ENCODE data around the gene UGCG. TPM values are rescaled to one million over a fixed set of nuclear protein-coding genes. Genes with fewer than 3 reads are reported as not detected.

UGCG gene
- total and polyA plus RNA-seq, 9 of the 15 experiments (the other 6 are each of a cell fraction or from before 2014, with no cell fraction given), result 20.0 to 40.3 (median 29.2) TPM

DNA sequence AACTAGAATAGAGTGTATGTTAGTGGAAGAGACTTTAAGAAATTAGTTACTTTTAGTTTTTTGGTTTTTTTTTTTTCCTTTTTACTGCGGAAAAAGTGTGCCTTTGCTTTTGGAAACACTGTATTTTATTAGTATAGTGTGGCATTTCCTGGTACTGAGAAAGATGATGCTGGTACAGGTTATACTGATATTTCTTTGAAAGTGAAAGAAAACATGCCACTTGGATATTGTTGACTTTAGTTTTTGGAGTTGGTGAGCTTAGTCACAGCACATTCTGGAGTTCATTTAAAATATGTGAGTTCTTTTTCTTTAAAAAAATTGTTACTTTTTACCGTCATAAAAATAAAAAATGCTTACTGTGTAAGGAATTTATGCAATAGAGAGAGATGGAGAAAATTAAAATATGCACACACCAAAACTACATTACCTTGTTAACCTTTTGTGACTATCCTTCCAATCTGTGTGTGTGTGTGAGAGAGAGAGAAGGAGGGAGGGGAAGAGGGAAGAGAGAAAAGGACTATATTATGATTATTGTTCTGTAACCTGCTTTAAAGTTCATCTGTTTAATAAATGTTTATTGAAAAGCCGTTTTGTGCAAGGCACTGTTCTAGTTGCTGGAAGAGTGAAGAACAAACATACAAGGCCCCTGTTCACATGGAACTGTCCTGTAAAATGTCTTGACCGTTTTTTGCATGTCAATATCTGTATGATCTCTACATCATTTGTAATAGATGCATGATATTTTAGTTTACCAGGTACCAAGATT, 1.9 kb downstream of the UGCG start:
- Histone ChIP-seq H3K27ac (ENCODE audit: extremely low read depth, low read depth, low read length) (peak overlapping the region; percentile 80), H3K9ac (ENCODE audit: insufficient read depth in 1 of 2, low read depth in 2 of 2, low read length in 2 of 2) (peak overlapping the region in 1 of 2 experiments; percentile 82; a peak in 3 of 4 replicates), H3K4me2 (ENCODE audit: insufficient read depth, low read length) (peak overlapping the region; percentile 72), H3K9me1 (ENCODE audit: control insufficient read depth, insufficient read depth, low read length) (no peaks in the 10 kb centered on the region), H4K20me1 (replicated peaks; ENCODE audit: control insufficient read depth, insufficient read depth, low read length) (no peaks in the 10 kb centered on the region), H3K27me3 (ENCODE audit: control insufficient read depth in 2 of 2, insufficient read depth in 2 of 2, low read length in 2 of 2) (no peaks in the 10 kb centered on the region), H2AFZ (ENCODE audit: low read depth, low read length) (no peak overlapping the region), H3K4me1 (replicated peaks in 1 of 2; ENCODE audit: control insufficient read depth in 2 of 2, insufficient read depth in 2 of 2, low read length in 2 of 2) (peaks cover 24 to 25% of the 10 kb centered on the region in 2 experiments; a peak in 4 of 5 replicates), H3K79me2 (ENCODE audit: control insufficient read depth, insufficient read depth, low read length) (peaks cover 73% of the 10 kb centered on the region), H3K36me3 (ENCODE audit: control insufficient read depth, insufficient read depth, low read length) (no peaks in the 10 kb centered on the region; the same call in 2 of the 3 replicates), H3K9me3 (replicated peaks; ENCODE audit: control insufficient read depth, insufficient read depth, low read depth, low read length) (no peaks in the 10 kb centered on the region; the same call in 1 of the 2 replicates), H3K4me3 (peak overlapping the region; percentile 78)
- TF ChIP-seq CEBPB (tag; IDR thresholded peaks at IDR 0.05) (no peak), PTTG1 (tag; IDR thresholded peaks at IDR 0.05; ENCODE audit: low read depth) (0 out of 2 replicates have a peak, but pooled peaks have one; percentile 27)
- BruUV-seq (replicated peaks), result no TSS peak
- ChIA-PET CTCF (ENCODE audit: low intra/inter-chr PET ratio) (no interaction called here), POLR2A (interaction anchor here (1.9 kb wide), 1 partner anchor 11 kb away, joined by 6 read pairs; no protein-coding TSS in a partner anchor)
- FAIRE-seq, result no peak
- in situ Hi-C loops (cut with MboI) (no loop called here), intact Hi-C loops (cut with micrococcal nuclease) (loop anchor here (5.0 to 10.0 kb wide), 3 partner anchors 64 to 436 kb away; partner anchors contain the start of gene PTBP3)
- ATAC-seq, result no peak
- WGBS (ENCODE audit: insufficient coverage, low coverage, missing lambda C conversion rate), result 4% methylated on average over 4 of the region's 4 CpGs
- DNase-seq (ENCODE audit: extremely low read depth in 1 of 4, low spot score in 3 of 4), result peak in 1 of 4 experiments; percentile 12
